Measurements from ENCODE around the gene OR2H2.

The OR2H2 gene

DNA sequence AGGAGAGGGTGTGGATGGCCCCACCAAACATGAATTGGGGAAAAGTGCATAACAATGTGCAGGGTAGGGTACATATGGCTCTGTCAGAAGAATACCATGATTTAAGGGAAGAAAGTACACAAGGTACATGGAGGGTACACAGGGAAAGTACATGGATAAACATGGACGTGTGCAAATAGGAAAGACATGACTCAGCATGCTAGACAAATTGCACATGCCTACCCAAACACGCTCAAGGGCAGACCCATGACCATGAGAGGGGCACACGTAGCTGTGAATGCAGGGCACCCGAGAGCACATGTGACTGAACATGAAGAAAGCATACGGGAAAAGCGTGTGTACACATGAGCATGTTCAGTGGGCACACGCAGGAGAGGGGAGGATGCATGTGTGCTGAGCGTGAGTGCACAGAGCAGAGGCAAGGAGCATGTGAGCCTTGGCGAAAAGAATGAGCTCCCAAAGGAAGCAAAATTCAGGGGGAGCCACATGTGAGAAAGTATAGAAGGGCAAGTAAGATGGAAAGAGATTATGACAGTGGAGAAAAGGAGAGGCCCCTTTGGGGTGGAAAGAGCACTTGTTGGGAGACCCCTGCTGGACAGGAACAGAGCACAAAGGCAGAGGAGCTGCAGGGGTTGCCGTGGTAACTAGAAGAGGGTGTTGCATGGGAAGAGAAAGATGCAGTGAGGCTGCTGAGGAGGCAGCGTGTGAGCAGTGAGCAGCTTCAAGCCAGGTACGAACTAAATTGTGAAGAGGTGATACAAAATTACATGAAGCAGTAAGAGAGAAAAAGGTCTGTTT is 17.8 kb downstream of the OR2H2 start:
- DNase-seq (ENCODE audit: low read depth) = no peak
- TF ChIP-seq, protein P1, sequence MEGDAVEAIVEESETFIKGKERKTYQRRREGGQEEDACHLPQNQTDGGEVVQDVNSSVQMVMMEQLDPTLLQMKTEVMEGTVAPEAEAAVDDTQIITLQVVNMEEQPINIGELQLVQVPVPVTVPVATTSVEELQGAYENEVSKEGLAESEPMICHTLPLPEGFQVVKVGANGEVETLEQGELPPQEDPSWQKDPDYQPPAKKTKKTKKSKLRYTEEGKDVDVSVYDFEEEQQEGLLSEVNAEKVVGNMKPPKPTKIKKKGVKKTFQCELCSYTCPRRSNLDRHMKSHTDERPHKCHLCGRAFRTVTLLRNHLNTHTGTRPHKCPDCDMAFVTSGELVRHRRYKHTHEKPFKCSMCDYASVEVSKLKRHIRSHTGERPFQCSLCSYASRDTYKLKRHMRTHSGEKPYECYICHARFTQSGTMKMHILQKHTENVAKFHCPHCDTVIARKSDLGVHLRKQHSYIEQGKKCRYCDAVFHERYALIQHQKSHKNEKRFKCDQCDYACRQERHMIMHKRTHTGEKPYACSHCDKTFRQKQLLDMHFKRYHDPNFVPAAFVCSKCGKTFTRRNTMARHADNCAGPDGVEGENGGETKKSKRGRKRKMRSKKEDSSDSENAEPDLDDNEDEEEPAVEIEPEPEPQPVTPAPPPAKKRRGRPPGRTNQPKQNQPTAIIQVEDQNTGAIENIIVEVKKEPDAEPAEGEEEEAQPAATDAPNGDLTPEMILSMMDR (conservative IDR thresholded peaks at IDR 0.05; ENCODE audit: control insufficient read depth, insufficient read depth, low read depth, low read length) = peak; percentile 23

DNA sequence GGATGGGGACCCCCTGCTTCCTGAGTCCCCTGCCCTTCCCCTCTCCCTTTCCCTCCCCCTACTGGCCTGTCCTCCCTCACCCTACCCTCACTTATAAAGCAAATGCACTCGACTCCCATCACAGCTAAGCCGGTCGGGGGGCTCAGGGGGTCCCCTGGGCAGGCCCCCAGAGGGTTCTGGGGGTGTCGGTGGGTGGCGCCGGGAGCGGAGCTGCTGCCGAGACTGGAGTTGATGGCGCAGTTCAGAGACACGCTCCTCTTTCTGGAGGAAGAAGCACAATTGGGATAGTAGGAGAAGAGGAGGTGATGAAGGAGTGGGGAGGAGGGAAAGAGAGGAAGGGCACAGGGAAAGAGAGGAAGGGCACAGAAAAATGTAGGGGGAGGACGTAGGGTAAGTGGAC is 18.5 kb downstream of the OR2H2 start:
- H3K4me3 ChIP-seq (ENCODE audit: control insufficient read depth, low read depth, low read length) = no peak overlapping the region
- TF ChIP-seq, protein P1 (conservative IDR thresholded peaks at IDR 0.05; ENCODE audit: control insufficient read depth, insufficient read depth, low read depth, low read length) = no peak
- DNase-seq (ENCODE audit: low read depth) = no peak

More for the DNA sequence above, 17.8 kb downstream of the OR2H2 start:
- no peak overlapping the region for H3K4me3 ChIP-seq (ENCODE audit: control insufficient read depth, low read depth, low read length)

DNA sequence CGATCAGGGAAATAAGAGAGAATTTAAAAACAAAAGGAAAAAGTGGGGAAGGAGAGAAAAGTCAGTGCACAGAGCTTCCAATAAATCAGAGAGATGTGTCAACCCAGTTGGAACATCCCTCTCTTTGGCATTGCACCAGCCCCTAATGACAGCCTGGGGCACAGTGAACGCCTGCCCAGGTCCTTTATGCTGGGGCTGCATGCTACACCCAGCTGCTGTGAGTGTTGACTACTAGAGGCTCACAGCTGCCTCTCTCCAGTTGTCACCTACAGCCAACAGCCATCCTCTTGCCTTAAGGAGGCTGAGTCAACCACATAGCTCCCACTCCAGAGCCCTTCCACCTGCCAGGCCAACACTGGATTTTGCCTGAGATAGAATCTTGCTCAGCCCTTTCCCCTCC is 19.0 kb downstream of the OR2H2 start:
- no peak overlapping the region for H3K4me3 ChIP-seq (ENCODE audit: control insufficient read depth, low read depth, low read length)
- DNase-seq (ENCODE audit: low read depth) = no peak
- TF ChIP-seq, protein P1 (conservative IDR thresholded peaks at IDR 0.05; ENCODE audit: control insufficient read depth, insufficient read depth, low read depth, low read length) = no peak

DNA sequence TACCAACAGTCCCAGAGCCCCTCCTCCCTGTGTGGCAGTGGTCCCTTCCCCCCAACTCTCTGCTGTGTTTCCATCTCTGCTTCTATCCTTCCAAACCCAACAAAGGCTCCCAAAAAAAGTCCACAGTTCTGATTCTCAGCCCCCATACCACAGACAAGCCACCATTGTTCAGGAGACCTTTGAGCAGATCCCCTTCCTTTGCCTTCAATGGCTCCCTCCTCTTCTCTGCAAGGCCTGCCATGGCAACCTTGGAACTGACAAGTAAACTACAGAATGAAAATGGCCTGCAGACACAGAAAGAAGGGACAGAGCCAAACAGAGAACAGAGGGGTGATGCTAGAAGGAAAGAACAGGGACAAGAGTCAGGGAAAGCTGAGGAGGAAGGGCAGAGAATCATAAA is 23.2 kb downstream of the OR2H2 start:
- TF ChIP-seq, protein P1 (conservative IDR thresholded peaks at IDR 0.05; ENCODE audit: control insufficient read depth, insufficient read depth, low read depth, low read length) = no peak
- H3K4me3 ChIP-seq (ENCODE audit: control insufficient read depth, low read depth, low read length) = no peak overlapping the region
- no peak for DNase-seq (ENCODE audit: low read depth)

DNA sequence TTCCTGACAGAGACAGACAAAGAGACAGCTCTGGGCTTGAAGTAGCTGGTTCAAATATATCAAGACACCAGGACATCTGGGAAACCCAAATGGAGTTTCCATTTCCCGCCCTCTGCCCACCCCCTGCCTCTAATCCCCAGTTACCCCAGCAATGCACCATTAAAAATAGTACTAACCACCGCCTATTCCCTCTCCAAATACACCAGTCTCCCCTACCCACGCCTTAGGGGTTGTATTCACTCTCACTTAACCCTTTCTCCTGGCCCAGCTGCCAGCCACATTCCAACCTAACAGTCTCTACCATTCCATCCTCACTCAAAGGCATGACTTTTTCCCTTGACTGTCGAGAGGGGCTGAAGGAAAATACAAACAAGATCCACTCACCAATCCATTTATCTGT is 25.6 kb downstream of the OR2H2 start:
- no peak for DNase-seq (ENCODE audit: low read depth)
- H3K4me3 ChIP-seq (ENCODE audit: control insufficient read depth, low read depth, low read length) = no peak overlapping the region
- TF ChIP-seq, protein P1 (conservative IDR thresholded peaks at IDR 0.05; ENCODE audit: control insufficient read depth, insufficient read depth, low read depth, low read length) = no peak

DNA sequence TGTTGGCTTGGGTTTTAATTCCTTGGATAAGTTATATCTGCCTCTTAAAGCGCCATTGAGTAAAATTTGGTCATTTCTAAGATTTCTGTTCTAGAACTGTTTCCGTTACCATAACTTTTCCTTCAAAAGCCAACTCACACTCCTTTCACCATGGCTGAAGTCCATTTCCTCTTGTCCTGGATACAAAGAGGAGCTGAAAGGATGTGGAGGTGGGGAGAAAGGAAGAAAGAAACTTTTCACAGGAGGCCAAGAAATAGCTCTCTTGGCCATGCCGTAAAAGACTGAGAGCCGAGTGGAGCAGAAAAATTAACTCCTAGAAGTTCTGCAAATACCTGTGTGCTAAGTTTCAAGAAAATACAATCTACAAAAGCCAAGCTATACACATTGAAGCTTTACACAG is 26.5 kb downstream of the OR2H2 start:
- TF ChIP-seq, protein P1 (conservative IDR thresholded peaks at IDR 0.05; ENCODE audit: control insufficient read depth, insufficient read depth, low read depth, low read length) = no peak
- DNase-seq (ENCODE audit: low read depth) = no peak
- no peak overlapping the region for H3K4me3 ChIP-seq (ENCODE audit: control insufficient read depth, low read depth, low read length)

All from fibroblast of mammary gland (primary cell).